ENCODE measurements around the gene APBB2. TPM values are rescaled to one million over a fixed set of nuclear protein-coding genes. Genes with fewer than 3 reads are reported as not detected.
A peak's percentile ranks its signal among the peaks of the same experiment; 100 is the strongest.

The APBB2 gene
- total and polyA plus RNA-seq, 11 donors, result 8.6 to 39.1 (median 26.7) TPM

DNA sequence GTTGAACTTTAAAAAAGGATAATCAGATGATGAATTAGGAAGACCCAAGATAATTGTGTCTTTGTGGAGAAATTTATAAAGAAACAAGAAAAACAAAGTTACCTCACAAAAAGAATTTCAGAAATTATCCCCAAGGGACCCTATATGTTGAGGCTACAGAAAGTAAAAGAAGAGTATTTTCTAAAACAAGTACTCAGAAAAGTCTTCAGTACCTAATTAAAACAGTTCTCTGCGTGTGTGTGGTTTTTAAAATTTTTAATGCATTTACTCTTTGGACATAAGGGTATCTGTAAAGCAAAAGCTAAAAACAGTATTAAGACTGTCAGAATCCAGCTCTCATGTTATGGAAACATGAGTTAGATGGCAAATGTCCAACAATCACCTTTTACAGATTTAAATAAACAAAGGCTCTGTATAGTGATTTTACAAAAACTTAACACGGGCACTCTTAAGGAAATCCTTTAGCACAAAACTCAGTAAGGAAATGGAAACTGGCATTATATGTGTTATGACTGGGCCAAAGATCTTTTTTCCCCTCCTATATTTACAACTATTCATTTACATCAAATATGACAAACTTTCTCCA, 277.1 kb downstream of the APBB2 start:
- intact Hi-C loops (cut with DNase I), result no loop called here
- TF ChIP-seq, protein P1, sequence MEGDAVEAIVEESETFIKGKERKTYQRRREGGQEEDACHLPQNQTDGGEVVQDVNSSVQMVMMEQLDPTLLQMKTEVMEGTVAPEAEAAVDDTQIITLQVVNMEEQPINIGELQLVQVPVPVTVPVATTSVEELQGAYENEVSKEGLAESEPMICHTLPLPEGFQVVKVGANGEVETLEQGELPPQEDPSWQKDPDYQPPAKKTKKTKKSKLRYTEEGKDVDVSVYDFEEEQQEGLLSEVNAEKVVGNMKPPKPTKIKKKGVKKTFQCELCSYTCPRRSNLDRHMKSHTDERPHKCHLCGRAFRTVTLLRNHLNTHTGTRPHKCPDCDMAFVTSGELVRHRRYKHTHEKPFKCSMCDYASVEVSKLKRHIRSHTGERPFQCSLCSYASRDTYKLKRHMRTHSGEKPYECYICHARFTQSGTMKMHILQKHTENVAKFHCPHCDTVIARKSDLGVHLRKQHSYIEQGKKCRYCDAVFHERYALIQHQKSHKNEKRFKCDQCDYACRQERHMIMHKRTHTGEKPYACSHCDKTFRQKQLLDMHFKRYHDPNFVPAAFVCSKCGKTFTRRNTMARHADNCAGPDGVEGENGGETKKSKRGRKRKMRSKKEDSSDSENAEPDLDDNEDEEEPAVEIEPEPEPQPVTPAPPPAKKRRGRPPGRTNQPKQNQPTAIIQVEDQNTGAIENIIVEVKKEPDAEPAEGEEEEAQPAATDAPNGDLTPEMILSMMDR (IDR thresholded peaks at IDR 0.05), result no peak
- ATAC-seq (no peak), DNase-seq (no peak)
- 79 to 84% (median 81%) methylated on average over 2 of the region's 2 CpGs for WGBS, 4 donors
- H3K9me3 ChIP-seq, result no peaks in the 10 kb centered on the region
- peaks cover 0 to 42% (median 16%) of the 10 kb centered on the region in 12 donors for H3K4me1 ChIP-seq
- H3K27ac ChIP-seq, result no peak overlapping the region
- peaks cover 0 to 36% (median 6%) of the 10 kb centered on the region in 9 donors for H3K36me3 ChIP-seq
- no peaks in the 10 kb centered on the region for H3K27me3 ChIP-seq
- no peak overlapping the region for H3K4me3 ChIP-seq

- 79 to 84% (median 80%) methylated on average over 4 of the region's 4 CpGs for WGBS, 4 donors
- intact Hi-C loops (cut with DNase I), result loop anchor here in 2 of 10 donors (5.0 kb wide), 2 partner anchors 33 to 38 kb away; no protein-coding TSS in a partner anchor
Measured at GRCh38 chr4:40934676-40935075, 279.7 kb downstream of the APBB2 start.

GRCh38 chr4:40933272-40934053, 280.9 kb downstream of the APBB2 start:
- DNase-seq (no peak), ATAC-seq (peak in 2 of 4 donors; percentile 29 to 57)
- 79 to 90% (median 85%) methylated on average over 11 of the region's 11 CpGs for WGBS, 4 donors
- no peaks in the 10 kb centered on the region for H3K27me3 ChIP-seq
- H3K27ac ChIP-seq, result no peak overlapping the region
- TF ChIP-seq, protein P1 (IDR thresholded peaks at IDR 0.05), result no peak
- no peak for TF ChIP-seq POLR2A (IDR thresholded peaks at IDR 0.05)
- peaks cover 0 to 38% (median 11%) of the 10 kb centered on the region in 9 donors for H3K36me3 ChIP-seq
- H3K4me3 ChIP-seq, result no peak overlapping the region
- no peaks in the 10 kb centered on the region for H3K9me3 ChIP-seq
- peaks cover 0 to 12% (median 0%) of the 10 kb centered on the region in 12 donors for H3K4me1 ChIP-seq
- intact Hi-C loops (cut with DNase I), result loop anchor here in 2 of 10 donors (5.0 kb wide), 2 partner anchors 34 to 39 kb away; no protein-coding TSS in a partner anchor

More at GRCh38 chr4:40934676-40935075, 279.7 kb downstream of the APBB2 start:
- Histone ChIP-seq H3K36me3 (peaks cover 0 to 36% (median 8%) of the 10 kb centered on the region in 9 donors), H3K27me3 (no peaks in the 10 kb centered on the region), H3K4me3 (no peak overlapping the region), H3K4me1 (peaks cover 0 to 22% (median 1%) of the 10 kb centered on the region in 12 donors), H3K9me3 (no peaks in the 10 kb centered on the region), H3K27ac (no peak overlapping the region)
- ATAC-seq (no peak), DNase-seq (no peak)
- no peak for TF ChIP-seq POLR2A (IDR thresholded peaks at IDR 0.05)

DNA sequence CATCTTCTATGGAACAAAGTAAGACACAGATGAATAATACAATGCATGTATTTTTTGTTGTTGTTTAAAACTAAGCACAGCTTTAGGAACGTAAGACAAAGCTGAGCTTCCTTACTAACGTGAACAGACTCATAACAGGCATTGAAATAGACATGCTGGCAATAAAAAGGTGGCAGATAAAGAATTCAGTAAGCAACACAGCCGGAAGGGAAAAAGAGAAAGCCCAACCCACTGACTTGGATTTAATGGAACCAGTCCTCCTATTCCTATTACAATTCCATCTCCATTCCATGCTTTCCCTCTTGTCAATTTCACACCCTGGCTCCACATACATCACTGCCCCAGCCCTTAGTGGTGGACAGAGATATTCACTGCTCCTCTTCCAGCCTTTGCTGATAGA, 282.5 kb downstream of the APBB2 start:
- no peaks in the 10 kb centered on the region for H3K27me3 ChIP-seq
- H3K27ac ChIP-seq, result no peak overlapping the region
- ATAC-seq (no peak), DNase-seq (no peak)
- intact Hi-C loops (cut with DNase I), result loop anchor here in 2 of 10 donors (5.0 kb wide), 2 partner anchors 35 to 40 kb away; no protein-coding TSS in a partner anchor
- H3K4me3 ChIP-seq, result no peak overlapping the region
- peaks cover 0 to 8% (median 0%) of the 10 kb centered on the region in 12 donors for H3K4me1 ChIP-seq
- TF ChIP-seq POLR2A (IDR thresholded peaks at IDR 0.05), result no peak
- TF ChIP-seq, protein P1 (IDR thresholded peaks at IDR 0.05), result no peak
- peaks cover 0 to 36% (median 11%) of the 10 kb centered on the region in 9 donors for H3K36me3 ChIP-seq
- 60 to 82% (median 72%) methylated on average over 3 of the region's 3 CpGs for WGBS, 4 donors
- H3K9me3 ChIP-seq, result no peaks in the 10 kb centered on the region

Measured in heart left ventricle (tissue), 16 donors.